HepG2 (cell line): ENCODE measurements around the gene NAGK. TPM values are rescaled to one million over a fixed set of nuclear protein-coding genes. Genes with fewer than 3 reads are reported as not detected.

Experiments used
- AGO2 ChIP-seq: fragments of 200-400 bp; formaldehyde crosslinking; optimal IDR thresholded peaks from 2 replicates; pipeline ENCODE3; 2017; ENCODE audit warnings: mild to moderate bottlenecking, low read depth, low read length, moderate library complexity
- ARNT ChIP-seq: fragments of 450-650 bp; IDR thresholded peaks from 2 replicates; pipeline ENCODE4 v1.6.1; 2017
- DNMT3B ChIP-seq: conservative IDR thresholded peaks from 2 replicates; pipeline ENCODE4 v1.6.1; 2016; ENCODE audit warnings: missing biosample characterization, control low read depth
- EED ChIP-seq: sonication (generic); formaldehyde crosslinking; IDR thresholded peaks from 2 replicates; pipeline ENCODE4 v1.5.0; 2020; ENCODE audit warnings: mild to moderate bottlenecking, missing genetic modification reagents
- ISL2 ChIP-seq: sonication (generic); formaldehyde crosslinking; IDR thresholded peaks from 2 replicates; pipeline ENCODE4 v1.5.0; 2020; ENCODE audit warnings: missing genetic modification reagents
- KLF16 ChIP-seq, 2 experiments: sonication (generic) in 1 of 2; formaldehyde crosslinking in 1 of 2; IDR thresholded peaks; 2 replicates each; pipeline versions ENCODE4 v1.6.1 to v1.8.0; 2016 to 2023; ENCODE audit warnings: missing genetic modification reagents in 2 of 2, missing compliant biosample characterization in 1 of 2
- NAIF1 ChIP-seq: sonication (generic); formaldehyde crosslinking; IDR thresholded peaks from 2 replicates; pipeline ENCODE4 v1.5.0; 2020; ENCODE audit warnings: mild to moderate bottlenecking, missing genetic modification reagents, borderline replicate concordance
- PAX8 ChIP-seq: sonication (generic); formaldehyde crosslinking; IDR thresholded peaks from 2 replicates; pipeline ENCODE4 v1.8.0; 2022; ENCODE audit warnings: mild to moderate bottlenecking, missing genetic modification reagents, borderline replicate concordance
- RBM22 ChIP-seq: fragments of 200-400 bp; formaldehyde crosslinking; optimal IDR thresholded peaks from 2 replicates; pipeline ENCODE3; 2017; ENCODE audit warnings: mild to moderate bottlenecking, low read length, moderate library complexity
- RNF2 ChIP-seq: fragments of 450-650 bp; conservative IDR thresholded peaks from 2 replicates; pipeline ENCODE4 v1.6.1; 2016; ENCODE audit warnings: low read depth
- STAG1 ChIP-seq: sonication (generic); formaldehyde crosslinking; IDR thresholded peaks from 2 replicates; pipeline ENCODE4 v1.4.0; 2020; ENCODE audit warnings: missing genetic modification reagents
- YEATS2 ChIP-seq: sonication (generic); formaldehyde crosslinking; IDR thresholded peaks from 2 replicates; pipeline ENCODE4 v1.4.0; 2020; ENCODE audit warnings: missing genetic modification reagents, borderline replicate concordance
- ZC3H13 ChIP-seq: sonication (generic); formaldehyde crosslinking; IDR thresholded peaks from 2 replicates; pipeline ENCODE4 v1.8.1; 2023; ENCODE audit warnings: mild to moderate bottlenecking, missing genetic modification reagents, moderate library complexity
- ZC3H4 ChIP-seq: sonication (generic); formaldehyde crosslinking; IDR thresholded peaks from 2 replicates; pipeline ENCODE4 v1.4.0; 2020; ENCODE audit warnings: missing genetic modification reagents, borderline replicate concordance
- ZNF138 ChIP-seq: sonication (generic); formaldehyde crosslinking; IDR thresholded peaks from 2 replicates; pipeline ENCODE4 v1.5.0; 2020; ENCODE audit warnings: mild to moderate bottlenecking, low read depth, missing genetic modification reagents
- ZNF672 ChIP-seq: sonication (generic); formaldehyde crosslinking; IDR thresholded peaks from 2 replicates; pipeline ENCODE4 v1.8.1; 2022; ENCODE audit warnings: missing genetic modification reagents
- ZSCAN12 ChIP-seq: sonication (generic); formaldehyde crosslinking; IDR thresholded peaks from 2 replicates; pipeline ENCODE4 v1.9.0; 2021; ENCODE audit warnings: mild to moderate bottlenecking, missing genetic modification reagents
- polyA plus RNA-seq, 8 experiments: library from polyadenylated mRNA; depleted of rRNA in 3 of 8; stranded (reverse) in 7 of 8; unstranded in 1 of 8; fragments of >200 nt; fragmentation: Illumina TruSeq in 4 of 8; extraction: Trizol in 4 of 8; gene quantifications; 2 replicates each; pipeline versions ENCODE4 v1.2.1 to v1.2.3, GENCODE V29; 2011 to 2016; ENCODE audit warnings: low read depth in 4 of 8, missing spikeins in 1 of 8, mixed read lengths in 1 of 8; ENCODE audit not compliant: insufficient read depth in 1 of 8
- total RNA-seq, 5 experiments: library from RNA; depleted of rRNA; stranded (reverse); fragments of >200 nt; fragmentation: Illumina TruSeq; extraction: Trizol; gene quantifications; 2 replicates each; pipeline ENCODE4 v1.2.3, GENCODE V29; 2016; ENCODE audit warnings: low read depth in 1 of 5
- TF ChIP-seq, protein P1 (sequence below): sonication (generic); formaldehyde crosslinking; IDR thresholded peaks from 2 replicates; pipeline ENCODE4 v1.4.0; 2020; ENCODE audit warnings: missing genetic modification reagents
- TF ChIP-seq, protein P2 (sequence below): sonication (generic); formaldehyde crosslinking; IDR thresholded peaks from 2 replicates; pipeline ENCODE4 v1.8.0; 2022; ENCODE audit warnings: missing genetic modification reagents, mild to moderate bottlenecking, borderline replicate concordance
- TF ChIP-seq, protein P3 (sequence below): sonication (generic); formaldehyde crosslinking; IDR thresholded peaks from 2 replicates; pipeline ENCODE4 v1.8.1; 2023; ENCODE audit warnings: mild to moderate bottlenecking, inconsistent platforms, moderate library complexity, missing genetic modification reagents, borderline replicate concordance
- TF ChIP-seq, protein P4 (sequence below): sonication (generic); formaldehyde crosslinking; conservative IDR thresholded peaks from 2 replicates; pipeline ENCODE4 v1.8.1; 2023; ENCODE audit warnings: missing genetic modification reagents
- TF ChIP-seq, protein P5 (sequence below): sonication (generic); formaldehyde crosslinking; IDR thresholded peaks from 2 replicates; pipeline ENCODE4 v1.4.0; 2020; ENCODE audit warnings: missing genetic modification reagents, mild to moderate bottlenecking, borderline replicate concordance

Gene NAGK
- total and polyA plus RNA-seq, 2 of the 13 experiments (the other 11 are each of a cell fraction or from before 2014, with no cell fraction given), result 24.4 to 35.2 TPM

DNA sequence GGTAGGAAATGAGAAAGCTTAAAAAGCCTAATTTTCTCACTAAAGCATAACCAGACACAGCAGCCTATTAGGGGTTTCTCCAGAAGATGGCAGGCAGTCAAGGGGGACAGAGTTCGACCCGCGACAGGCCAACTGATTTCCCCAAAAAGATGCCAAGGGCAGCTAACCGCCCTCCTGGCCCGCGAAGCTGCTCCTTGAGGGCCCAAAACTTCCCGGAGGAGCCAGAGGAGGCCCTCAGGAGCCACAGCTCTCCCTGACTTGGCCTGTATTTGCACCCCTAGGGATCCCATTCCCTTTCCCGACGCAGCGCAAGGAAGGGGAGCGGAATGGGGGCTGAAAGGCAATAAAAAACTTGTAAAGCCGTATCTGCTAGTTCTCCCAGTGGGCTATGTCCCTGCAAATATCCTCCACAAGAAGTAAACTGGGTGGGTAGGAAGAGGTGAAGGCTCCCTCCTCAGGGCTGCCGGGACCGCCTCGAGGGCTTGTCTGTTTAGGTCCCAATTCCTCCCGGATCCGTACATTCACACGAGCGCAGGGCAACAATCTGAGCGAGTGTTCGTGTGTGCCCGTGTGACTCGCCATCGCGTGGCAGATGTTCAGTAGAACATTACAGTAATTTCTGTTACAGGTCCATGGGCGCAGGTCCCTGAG, 756 bp upstream of the NAGK start (continued):
- no peak; a peak in 1 of 4 replicates for TF ChIP-seq KLF16 (CRISPR knock-in tag; IDR thresholded peaks at IDR 0.05)
- peak; percentile 82 for TF ChIP-seq RBM22
- TF ChIP-seq ISL2 (CRISPR knock-in tag), result 0 out of 2 replicates have a peak, but pooled peaks have one; percentile 16
- TF ChIP-seq ZC3H13, result no peak; the same call in 1 of the 2 replicates
- TF ChIP-seq, protein P1, sequence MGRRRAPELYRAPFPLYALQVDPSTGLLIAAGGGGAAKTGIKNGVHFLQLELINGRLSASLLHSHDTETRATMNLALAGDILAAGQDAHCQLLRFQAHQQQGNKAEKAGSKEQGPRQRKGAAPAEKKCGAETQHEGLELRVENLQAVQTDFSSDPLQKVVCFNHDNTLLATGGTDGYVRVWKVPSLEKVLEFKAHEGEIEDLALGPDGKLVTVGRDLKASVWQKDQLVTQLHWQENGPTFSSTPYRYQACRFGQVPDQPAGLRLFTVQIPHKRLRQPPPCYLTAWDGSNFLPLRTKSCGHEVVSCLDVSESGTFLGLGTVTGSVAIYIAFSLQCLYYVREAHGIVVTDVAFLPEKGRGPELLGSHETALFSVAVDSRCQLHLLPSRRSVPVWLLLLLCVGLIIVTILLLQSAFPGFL (CRISPR knock-in tag), result no peak
- no peak for TF ChIP-seq ZNF672 (CRISPR knock-in tag)
- TF ChIP-seq ZSCAN12 (CRISPR knock-in tag), result no peak
- TF ChIP-seq, protein P2, sequence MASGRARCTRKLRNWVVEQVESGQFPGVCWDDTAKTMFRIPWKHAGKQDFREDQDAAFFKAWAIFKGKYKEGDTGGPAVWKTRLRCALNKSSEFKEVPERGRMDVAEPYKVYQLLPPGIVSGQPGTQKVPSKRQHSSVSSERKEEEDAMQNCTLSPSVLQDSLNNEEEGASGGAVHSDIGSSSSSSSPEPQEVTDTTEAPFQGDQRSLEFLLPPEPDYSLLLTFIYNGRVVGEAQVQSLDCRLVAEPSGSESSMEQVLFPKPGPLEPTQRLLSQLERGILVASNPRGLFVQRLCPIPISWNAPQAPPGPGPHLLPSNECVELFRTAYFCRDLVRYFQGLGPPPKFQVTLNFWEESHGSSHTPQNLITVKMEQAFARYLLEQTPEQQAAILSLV (CRISPR knock-in tag), result no peak; the same call in 1 of the 2 replicates
- no peak for TF ChIP-seq STAG1 (CRISPR knock-in tag)
- no peak for TF ChIP-seq NAIF1 (CRISPR knock-in tag)
- TF ChIP-seq AGO2, result no peak
- TF ChIP-seq, protein P3, sequence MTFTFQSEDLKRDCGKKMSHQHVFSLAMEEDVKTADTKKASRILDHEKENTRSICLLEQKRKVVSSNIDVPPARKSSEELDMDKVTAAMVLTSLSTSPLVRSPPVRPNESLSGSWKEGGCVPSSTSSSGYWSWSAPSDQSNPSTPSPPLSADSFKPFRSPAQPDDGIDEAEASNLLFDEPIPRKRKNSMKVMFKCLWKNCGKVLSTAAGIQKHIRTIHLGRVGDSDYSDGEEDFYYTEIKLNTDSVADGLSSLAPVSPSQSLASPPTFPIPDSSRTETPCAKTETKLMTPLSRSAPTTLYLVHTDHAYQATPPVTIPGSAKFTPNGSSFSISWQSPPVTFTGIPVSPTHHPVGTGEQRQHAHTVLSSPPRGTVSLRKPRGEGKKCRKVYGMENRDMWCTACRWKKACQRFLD (CRISPR knock-in tag), result no peak
- no peak for TF ChIP-seq ARNT
- 0 out of 2 replicates have a peak, but pooled peaks have one; percentile 0 for TF ChIP-seq ZNF138 (CRISPR knock-in tag)
- TF ChIP-seq, protein P4, sequence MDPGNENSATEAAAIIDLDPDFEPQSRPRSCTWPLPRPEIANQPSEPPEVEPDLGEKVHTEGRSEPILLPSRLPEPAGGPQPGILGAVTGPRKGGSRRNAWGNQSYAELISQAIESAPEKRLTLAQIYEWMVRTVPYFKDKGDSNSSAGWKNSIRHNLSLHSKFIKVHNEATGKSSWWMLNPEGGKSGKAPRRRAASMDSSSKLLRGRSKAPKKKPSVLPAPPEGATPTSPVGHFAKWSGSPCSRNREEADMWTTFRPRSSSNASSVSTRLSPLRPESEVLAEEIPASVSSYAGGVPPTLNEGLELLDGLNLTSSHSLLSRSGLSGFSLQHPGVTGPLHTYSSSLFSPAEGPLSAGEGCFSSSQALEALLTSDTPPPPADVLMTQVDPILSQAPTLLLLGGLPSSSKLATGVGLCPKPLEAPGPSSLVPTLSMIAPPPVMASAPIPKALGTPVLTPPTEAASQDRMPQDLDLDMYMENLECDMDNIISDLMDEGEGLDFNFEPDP (CRISPR knock-in tag), result no peak
- peak; percentile 19; the same call in 1 of the 2 replicates for TF ChIP-seq EED (CRISPR knock-in tag)
- TF ChIP-seq, protein P5, sequence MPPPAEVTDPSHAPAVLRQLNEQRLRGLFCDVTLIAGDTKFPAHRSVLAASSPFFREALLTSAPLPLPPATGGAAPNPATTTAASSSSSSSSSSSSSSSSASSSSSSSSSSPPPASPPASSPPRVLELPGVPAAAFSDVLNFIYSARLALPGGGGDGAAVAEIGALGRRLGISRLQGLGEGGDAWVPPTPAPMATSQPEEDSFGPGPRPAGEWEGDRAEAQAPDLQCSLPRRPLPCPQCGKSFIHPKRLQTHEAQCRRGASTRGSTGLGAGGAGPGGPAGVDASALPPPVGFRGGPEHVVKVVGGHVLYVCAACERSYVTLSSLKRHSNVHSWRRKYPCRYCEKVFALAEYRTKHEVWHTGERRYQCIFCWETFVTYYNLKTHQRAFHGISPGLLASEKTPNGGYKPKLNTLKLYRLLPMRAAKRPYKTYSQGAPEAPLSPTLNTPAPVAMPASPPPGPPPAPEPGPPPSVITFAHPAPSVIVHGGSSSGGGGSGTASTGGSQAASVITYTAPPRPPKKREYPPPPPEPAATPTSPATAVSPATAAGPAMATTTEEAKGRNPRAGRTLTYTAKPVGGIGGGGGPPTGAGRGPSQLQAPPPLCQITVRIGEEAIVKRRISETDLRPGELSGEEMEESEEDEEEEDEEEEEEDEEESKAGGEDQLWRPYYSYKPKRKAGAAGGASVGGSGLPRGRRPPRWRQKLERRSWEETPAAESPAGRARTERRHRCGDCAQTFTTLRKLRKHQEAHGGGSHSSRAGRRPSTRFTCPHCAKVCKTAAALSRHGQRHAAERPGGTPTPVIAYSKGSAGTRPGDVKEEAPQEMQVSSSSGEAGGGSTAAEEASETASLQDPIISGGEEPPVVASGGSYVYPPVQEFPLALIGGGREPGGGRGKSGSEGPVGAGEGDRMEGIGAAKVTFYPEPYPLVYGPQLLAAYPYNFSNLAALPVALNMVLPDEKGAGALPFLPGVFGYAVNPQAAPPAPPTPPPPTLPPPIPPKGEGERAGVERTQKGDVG (CRISPR knock-in tag), result 0 out of 2 replicates have a peak, but pooled peaks have one; percentile 44
- TF ChIP-seq DNMT3B (CRISPR knock-in tag), result no peak
- TF ChIP-seq RNF2, result peak; percentile 85
- no peak for TF ChIP-seq PAX8 (CRISPR knock-in tag)
- peak; percentile 77; the same call in 1 of the 2 replicates for TF ChIP-seq ZC3H4 (CRISPR knock-in tag)
- TF ChIP-seq YEATS2, result no peak
